Cardiac muscle cell (in vitro differentiated cells and primary cell): ENCODE data around the gene PRKAR1B. TPM values are rescaled to one million over a fixed set of nuclear protein-coding genes. Genes with fewer than 3 reads are reported as not detected.

Experiments
- DNase-seq, 2 donors: peaks; one replicate each; pipeline versions ENCODE4 v3.0.0 to v3.0.0-alpha.2; 2010 to 2017; ENCODE audit warnings: low read depth in 1 of 2, low spot score in 1 of 2
- H3K27ac ChIP-seq: fragments of 200-600 bp; sonication (generic); 2 replicates; pipeline ENCODE4 v1.5.1; 2016
- H3K27me3 ChIP-seq: fragments of 200-600 bp; sonication (generic); 2 replicates; pipeline ENCODE4 v1.6.0; 2016; ENCODE audit warnings: control low read depth
- H3K36me3 ChIP-seq: fragments of 200-600 bp; sonication (generic); 2 replicates; pipeline ENCODE4 v1.5.1; 2016; ENCODE audit warnings: control low read depth
- H3K4me1 ChIP-seq: fragments of 200-600 bp; sonication (generic); 2 replicates; pipeline ENCODE4 v1.8.1; 2017; ENCODE audit warnings: low read depth, mild to moderate bottlenecking, mixed run types
- H3K4me3 ChIP-seq: fragments of 200-600 bp; sonication (generic); 2 replicates; pipeline ENCODE4 v1.5.1; 2016; ENCODE audit warnings: mild to moderate bottlenecking
- H3K9me3 ChIP-seq: fragments of 200-600 bp; sonication (generic); 2 replicates; pipeline ENCODE4 v1.5.1; 2017; ENCODE audit warnings: low read depth, mild to moderate bottlenecking, control low read depth
- polyA plus RNA-seq: library from polyadenylated mRNA; unstranded; fragments of >200 nt; fragmentation: Nextera tagmentation; extraction: Ambion mirVana; gene quantifications from 2 replicates; pipeline ENCODE4 v1.2.1, GENCODE V29; 2016
- total RNA-seq: library from RNA; depleted of rRNA; stranded (reverse); fragments of >200 nt; gene quantifications from 2 replicates; pipeline ENCODE4 v1.2.3, GENCODE V29; 2016
- TF ChIP-seq, protein P1 (sequence below): IDR thresholded peaks from 2 replicates; pipeline ENCODE4 v1.5.1; 2012; ENCODE audit warnings: low read depth, mild to moderate bottlenecking, low read length

The PRKAR1B gene
- total and polyA plus RNA-seq, 2 experiments from 2014 or later = 32.8 to 40.2 TPM

DNA sequence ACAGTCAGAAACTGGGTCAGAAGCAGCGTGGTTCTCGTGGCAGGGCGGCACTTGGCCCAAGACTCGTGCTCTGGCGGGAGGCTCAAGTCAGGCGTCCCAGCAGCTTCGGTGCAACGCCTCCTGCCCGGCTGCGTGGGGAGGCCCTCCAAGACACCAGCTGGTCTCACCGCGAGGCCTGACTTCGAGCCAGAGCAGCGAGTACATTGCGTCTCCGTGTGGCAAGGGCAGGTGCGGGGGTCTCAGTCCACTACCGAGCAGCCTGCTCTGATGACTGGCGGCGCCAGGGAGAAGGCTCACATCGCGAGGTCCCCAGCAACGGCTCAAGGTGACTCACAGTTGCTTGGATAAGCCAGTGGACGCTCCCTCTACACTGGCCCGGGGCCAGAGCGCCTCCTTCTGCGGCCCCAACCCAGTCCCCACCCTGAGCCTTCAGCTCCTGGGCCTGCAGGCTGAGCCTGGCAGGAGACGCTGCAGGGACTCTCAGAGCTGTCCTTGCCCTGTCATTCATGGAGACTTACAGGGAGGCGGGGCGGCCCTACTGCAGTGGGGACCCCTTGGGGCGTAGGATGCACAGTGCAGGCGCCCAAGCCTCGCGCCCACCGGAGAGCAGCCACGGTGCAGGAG, 41.9 kb upstream of the PRKAR1B start:
- peaks cover 17% of the 10 kb centered on the region for H3K36me3 ChIP-seq
- H3K4me1 ChIP-seq = peaks cover 20% of the 10 kb centered on the region
- no peaks in the 10 kb centered on the region for H3K27me3 ChIP-seq
- H3K4me3 ChIP-seq = no peak overlapping the region
- H3K27ac ChIP-seq = no peak overlapping the region
- peak; percentile 30 to 67 for DNase-seq
- no peaks in the 10 kb centered on the region for H3K9me3 ChIP-seq
- TF ChIP-seq, protein P1, sequence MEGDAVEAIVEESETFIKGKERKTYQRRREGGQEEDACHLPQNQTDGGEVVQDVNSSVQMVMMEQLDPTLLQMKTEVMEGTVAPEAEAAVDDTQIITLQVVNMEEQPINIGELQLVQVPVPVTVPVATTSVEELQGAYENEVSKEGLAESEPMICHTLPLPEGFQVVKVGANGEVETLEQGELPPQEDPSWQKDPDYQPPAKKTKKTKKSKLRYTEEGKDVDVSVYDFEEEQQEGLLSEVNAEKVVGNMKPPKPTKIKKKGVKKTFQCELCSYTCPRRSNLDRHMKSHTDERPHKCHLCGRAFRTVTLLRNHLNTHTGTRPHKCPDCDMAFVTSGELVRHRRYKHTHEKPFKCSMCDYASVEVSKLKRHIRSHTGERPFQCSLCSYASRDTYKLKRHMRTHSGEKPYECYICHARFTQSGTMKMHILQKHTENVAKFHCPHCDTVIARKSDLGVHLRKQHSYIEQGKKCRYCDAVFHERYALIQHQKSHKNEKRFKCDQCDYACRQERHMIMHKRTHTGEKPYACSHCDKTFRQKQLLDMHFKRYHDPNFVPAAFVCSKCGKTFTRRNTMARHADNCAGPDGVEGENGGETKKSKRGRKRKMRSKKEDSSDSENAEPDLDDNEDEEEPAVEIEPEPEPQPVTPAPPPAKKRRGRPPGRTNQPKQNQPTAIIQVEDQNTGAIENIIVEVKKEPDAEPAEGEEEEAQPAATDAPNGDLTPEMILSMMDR = peak; percentile 4

DNA sequence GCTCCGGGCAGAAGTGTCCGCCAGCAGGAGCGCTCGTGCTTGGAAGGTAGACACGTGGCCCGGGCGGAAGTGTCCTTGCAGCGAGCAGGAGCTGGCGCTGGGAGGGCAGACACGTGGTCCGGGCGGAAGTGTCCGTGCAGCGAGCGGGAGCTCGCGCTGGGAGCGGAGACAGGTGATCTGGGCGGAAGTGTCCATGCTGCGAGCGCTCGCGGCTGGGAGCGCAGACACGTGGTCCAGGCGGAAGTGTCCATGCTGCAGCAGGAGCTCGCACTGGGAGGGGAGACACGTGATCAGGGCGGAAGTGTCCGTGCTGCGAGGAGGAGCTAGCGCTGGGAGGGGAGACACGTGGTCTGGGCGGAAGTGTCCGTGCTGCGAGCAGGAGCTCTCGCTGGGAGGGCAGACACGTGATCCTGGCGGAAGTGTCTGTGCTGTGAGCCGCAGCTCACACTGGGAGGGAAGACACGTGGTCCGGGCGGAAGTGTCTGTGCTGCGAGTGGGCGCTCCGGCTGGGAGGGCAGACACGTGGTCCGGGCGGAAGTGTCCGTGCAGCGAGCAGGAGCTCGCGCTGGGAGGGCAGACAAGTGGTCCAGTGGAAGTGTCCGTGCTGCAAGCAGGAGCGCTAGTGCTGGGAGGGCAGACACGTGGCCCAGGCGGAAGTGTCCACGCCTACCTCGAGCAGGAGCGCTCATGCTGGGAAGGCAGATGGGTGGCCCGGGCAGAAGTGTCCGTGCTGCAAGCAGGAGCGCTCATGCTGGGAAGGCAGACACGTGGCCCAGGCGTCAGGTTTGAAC, 41.1 kb upstream of the PRKAR1B start:
- H3K4me1 ChIP-seq = peaks cover 20% of the 10 kb centered on the region
- H3K4me3 ChIP-seq = no peak overlapping the region
- TF ChIP-seq, protein P1 = no peak
- no peaks in the 10 kb centered on the region for H3K9me3 ChIP-seq
- no peak overlapping the region for H3K27ac ChIP-seq
- DNase-seq = no peak
- H3K27me3 ChIP-seq = no peaks in the 10 kb centered on the region
- H3K36me3 ChIP-seq = peaks cover 17% of the 10 kb centered on the region

DNA sequence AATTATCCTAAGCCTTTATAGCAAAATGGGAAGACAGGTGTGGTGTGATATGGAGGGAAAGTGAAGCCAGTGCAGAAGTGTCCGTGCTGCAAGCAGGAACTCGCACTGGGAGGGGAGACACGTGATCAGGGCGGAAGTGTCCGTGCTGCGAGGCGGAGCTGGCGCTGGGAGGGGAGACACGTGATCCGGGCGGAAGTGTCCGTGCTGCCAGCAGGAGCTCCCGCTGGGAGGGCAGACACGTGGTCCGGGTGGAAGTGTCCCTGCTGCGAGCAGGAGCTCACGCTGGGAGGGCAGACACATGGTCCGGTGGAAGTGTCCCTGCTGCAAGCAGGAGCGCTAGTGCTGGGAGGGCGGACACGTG, 40.5 kb upstream of the PRKAR1B start:
- Histone ChIP-seq H3K36me3 (peaks cover 17% of the 10 kb centered on the region), H3K27ac (no peak overlapping the region), H3K9me3 (no peaks in the 10 kb centered on the region), H3K27me3 (no peaks in the 10 kb centered on the region), H3K4me1 (peaks cover 20% of the 10 kb centered on the region), H3K4me3 (no peak overlapping the region)
- DNase-seq = no peak
- TF ChIP-seq, protein P1 = no peak

DNA sequence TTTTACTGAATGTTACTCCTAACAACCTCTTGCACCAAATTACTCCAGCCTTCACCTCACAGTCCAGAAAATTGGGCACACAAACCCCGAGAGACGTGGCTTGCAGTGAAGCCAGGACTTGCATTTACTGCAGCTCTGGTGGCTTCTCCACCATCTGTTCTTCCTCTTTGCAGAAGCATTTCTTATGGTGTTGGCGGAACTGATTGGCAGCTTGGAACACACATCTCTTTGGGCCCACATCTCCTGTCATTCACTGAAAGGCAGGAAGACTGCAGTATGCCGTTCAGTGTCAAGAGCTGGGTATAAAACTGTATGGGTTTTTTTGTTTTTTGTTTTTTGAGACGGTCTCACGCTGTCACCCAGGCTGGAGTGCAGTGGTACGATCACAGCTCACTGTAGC, 38.3 kb upstream of the PRKAR1B start:
- no peaks in the 10 kb centered on the region for H3K9me3 ChIP-seq
- no peak overlapping the region for H3K4me3 ChIP-seq
- H3K36me3 ChIP-seq = peaks cover 24% of the 10 kb centered on the region
- no peak overlapping the region for H3K27ac ChIP-seq
- TF ChIP-seq, protein P1 = no peak
- no peak for DNase-seq
- H3K4me1 ChIP-seq = peaks cover 7% of the 10 kb centered on the region
- H3K27me3 ChIP-seq = no peaks in the 10 kb centered on the region

DNA sequence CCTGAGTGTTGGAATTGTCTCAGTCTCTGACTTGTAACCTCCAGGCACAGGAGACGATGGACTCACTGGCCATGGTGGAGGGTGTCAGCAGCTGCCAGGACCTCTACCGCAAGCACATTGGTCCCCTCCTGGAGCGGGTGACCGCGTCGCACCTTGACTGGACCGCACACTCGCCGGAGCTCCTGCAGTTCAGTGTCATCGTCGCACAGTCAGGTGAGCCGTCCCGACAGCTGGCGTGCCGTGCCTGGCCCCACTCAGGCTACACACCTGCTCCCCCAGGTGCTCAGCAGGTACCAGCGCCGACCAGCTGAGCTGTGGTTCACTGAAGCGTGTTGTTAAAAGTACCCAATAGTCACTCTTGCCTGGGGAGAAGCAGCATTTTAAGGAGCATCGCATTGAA, 36.7 kb upstream of the PRKAR1B start:
- Histone ChIP-seq H3K27me3 (no peaks in the 10 kb centered on the region), H3K4me3 (no peak overlapping the region), H3K27ac (no peak overlapping the region), H3K4me1 (peaks cover under 1% of the 10 kb centered on the region), H3K9me3 (no peaks in the 10 kb centered on the region), H3K36me3 (peaks cover 28% of the 10 kb centered on the region)
- no peak for DNase-seq
- TF ChIP-seq, protein P1 = no peak
